Medulla oblongata (tissue), 1 donor: ENCODE measurements around the gene TSHZ2.

Source experiments
- DNase-seq: peaks from one replicate; pipeline ENCODE4 v3.0.0-alpha.2; 2015; ENCODE audit errors: extremely low spot score

Gene TSHZ2

DNA sequence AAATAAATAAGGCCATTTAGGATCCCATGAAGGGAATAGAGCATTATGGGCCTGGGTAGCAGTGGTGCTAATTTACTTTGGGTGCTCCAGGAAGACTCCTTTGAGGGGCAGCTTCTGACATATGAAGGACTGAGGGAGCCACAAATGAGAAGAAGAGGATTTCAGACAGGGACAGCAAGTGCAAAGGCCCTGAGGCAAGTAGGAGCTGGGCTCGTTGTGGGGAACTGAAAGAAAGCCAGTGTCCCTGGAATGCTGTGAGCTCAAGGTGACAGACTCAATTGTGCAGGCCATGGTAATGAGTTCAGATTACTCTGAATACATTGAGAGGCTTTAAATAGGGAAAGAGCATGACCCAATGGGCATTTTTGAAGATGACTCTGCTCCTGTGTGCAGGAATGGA is 307.6 kb downstream of the TSHZ2 start:
- no peak for DNase-seq

DNA sequence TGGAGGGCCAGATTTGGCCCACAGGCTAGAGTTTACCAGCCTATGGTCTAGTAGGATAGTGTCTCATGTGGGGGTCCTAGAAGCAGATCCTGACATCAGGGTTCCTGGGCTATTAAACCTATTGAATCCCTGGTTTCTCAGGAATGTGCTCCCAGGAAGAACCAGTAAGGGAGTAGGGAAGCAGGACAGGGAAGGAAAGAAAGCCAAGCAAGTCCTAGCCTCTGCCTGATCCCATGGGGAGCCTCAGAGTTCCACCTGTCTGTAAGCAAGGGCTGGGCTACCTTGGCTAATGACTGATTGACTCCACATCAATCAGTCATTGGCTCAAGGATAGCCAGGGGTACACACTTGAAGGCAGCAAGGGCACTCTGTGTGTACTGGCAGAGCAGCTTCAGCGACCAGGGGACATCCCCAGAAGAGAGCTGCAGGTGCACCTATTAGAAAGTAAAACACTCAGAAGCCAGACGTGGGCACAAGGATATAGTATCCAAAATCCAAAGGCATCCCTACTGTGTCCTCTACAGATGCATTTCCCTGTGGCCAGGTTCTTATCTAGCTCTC is 309.5 kb downstream of the TSHZ2 start:
- no peak for DNase-seq

DNA sequence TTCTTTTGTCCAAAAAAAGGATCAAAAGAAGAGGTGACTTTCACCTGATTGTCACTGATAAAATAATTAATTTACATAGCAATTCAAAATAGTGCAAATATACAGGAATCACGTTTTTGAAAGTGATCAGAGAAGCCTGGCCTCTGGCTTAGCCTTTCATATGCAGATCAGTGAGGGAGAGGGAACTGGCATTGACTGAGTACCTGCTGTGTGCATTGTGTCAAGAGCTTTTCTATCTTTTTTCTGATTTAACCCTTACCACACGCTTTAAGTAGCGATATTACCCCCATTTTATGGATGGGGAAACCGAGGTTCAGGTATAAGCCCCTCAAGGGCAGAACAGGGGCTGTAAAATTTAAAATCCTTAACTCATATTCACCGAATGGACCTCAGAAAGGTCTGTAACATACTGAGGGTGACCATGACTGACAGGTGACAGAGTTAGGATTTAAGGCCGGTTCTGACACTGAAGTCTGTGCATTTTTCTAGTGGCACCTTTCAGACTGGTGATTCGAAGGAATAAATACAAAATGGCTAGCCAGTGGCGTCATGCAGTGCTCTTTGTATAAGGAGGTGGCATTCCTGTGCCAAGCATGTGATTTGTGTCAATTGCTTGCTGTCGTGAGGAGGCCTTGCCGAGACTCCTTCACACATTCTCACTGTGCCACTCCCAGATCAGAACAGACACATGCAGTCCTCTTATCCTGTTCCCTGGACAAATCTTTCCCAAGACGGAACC is 310.2 kb downstream of the TSHZ2 start:
- no peak for DNase-seq

DNA sequence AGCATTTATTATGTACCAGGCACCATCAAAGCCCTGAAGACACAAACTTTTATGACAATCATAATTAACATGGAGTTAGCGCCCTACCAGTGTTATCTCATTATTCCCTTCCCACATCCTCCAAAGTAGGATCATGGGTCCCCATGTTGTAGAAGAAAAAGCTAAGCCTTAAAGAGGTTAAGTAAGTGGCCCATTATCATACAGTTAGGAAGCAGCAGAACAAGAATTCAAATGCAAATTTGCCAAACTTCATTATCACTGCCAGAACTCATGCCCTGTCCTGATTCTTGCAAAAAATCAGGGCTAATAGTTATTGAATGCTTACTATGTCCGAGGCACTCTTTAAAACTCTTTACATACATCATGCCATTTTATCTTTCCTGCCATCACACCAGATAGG is 310.9 kb downstream of the TSHZ2 start:
- DNase-seq: no peak

DNA sequence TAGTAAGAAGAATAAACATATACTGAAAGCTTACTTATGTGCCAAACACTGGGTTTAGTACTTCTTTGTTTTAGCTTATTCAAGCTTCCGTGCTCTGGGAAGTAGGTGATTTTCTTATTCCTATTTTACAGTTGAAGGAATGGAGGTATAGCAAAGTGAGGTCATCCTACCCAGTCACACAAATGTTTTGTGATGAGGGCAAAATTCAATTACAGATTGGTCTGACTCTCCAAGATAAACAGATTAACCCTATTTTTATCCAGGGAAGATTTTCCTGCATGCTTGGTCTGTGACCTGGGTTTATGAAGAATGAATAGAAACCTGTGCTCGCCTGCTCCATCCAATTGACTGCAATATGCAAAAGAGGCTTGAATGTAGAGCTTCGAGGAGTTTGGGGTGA is 311.4 kb downstream of the TSHZ2 start:
- DNase-seq: no peak

DNA sequence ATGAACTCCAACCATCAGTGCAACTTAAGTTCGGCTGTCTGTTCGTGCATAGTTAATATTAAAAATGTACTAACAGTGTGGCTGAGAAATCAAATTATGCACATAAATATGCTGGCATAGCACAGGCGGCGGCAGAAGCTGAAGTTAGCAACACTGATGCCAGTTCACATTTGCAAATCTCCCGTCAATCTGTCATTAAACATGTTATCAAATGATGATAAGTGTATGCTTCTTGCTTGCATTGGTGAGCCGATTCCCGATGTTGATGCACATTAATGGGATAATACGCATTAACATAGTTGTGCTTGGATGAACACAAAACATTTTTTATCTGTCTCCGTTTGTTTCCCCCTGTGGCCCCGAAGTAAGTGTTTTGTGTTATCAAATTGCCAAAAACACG is 312.1 kb downstream of the TSHZ2 start:
- DNase-seq: no peak

DNA sequence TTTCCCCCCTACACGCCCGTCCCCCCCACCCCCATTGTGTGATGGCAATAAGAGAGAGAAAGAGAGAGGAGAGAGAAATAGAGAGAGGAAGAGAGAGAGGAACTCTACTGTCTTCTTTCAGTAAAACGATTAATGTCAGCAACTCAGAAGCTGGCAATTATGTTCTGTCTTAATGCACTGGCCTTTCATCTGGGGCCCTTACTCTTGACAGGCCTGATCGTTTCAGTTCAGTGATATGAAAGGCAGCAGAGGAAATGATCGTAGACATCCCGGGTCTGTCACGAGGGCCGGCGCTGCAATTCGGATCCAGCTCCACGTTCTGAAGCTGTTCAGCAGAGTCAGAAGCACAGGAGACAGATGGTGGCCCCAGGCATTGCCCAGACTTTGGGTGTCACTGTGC is 312.5 kb downstream of the TSHZ2 start:
- DNase-seq: no peak

DNA sequence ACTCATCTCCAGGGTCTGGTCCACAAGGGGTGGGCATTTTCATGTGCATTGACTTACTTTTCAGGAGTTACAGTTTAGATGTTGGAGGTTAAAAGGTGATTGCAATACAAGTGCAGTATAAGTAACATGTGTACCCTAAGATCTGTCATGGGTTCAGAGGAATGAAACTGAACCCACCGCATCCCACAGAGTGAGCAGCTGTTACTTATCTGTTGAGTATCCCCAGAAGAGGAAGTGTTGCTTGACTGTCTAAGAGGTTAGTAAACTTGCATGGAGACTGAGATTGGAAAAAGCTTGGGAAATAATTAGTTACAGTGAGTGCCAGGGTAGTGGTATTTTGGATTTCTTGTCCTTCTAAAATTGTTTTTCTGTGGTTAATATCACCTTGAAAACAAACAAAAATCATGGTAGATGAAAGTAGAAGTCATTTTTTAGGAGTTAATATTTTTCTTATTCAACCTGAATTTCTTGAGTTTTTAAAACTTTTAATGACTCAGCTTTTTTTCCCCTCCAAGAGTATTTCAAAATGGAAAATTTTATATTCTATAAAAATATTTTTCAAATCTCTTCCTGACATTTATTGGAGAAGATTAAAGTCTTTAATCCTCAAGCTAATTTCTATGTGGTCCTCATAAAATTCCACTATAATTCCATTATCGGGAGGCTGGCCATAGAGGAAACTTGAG is 315.3 kb downstream of the TSHZ2 start:
- DNase-seq: no peak

DNA sequence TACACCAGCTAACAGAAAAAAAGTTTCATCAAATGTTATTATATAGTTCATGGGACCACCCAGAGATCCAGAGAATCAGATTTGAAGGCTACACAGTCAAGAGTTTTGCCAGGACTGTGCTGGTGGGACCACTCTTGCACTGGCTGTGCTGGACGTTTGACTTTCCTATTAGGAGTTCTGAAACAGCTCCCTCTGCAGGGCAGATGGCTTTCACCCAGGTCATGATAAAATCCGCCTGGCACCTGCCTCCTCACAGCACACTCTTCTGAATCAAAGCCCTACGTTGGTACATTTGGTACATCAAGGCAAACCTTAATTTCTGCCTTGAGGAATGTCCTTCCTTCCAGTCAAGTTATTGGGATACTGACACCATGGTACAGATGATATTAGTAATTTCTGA is 319.4 kb downstream of the TSHZ2 start:
- DNase-seq: no peak

DNA sequence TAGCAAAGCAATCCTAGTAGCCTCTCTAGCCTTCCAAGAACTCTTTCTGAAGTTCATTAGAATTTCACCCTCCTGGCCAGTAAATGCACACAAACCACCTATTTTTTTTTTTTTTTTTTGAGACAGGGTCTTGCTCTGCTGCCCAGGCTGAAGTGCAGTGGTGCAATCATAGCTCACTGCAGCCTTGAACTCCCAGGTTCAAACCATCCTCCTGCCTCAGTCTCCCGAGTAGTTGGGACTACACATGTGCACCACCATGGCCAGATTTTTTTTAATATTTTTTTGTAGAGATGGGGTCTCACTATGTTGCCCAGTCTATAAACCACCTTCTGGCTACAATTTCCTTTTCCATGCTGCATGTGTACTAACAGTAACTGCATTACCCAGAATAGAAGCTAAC is 320.2 kb downstream of the TSHZ2 start:
- DNase-seq: no peak

DNA sequence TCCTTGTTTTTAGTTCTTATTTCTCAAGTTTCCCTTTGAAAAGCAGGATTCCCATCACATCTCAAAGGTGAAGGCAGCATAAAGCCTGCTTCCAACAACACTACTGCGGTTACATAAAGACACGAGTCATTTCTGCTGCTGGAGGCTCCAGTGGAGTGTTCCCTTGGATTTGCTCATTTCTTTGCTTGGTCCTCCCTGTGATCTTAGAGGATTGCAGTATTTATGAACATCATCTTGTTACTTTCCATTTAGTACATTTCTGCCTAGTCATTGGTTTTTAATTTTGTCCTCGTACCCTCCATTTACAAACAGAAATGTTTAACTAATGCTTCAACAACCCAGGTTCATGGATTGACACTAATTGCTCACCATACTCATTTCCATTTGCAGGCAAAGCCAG is 322.6 kb downstream of the TSHZ2 start:
- DNase-seq: no peak

DNA sequence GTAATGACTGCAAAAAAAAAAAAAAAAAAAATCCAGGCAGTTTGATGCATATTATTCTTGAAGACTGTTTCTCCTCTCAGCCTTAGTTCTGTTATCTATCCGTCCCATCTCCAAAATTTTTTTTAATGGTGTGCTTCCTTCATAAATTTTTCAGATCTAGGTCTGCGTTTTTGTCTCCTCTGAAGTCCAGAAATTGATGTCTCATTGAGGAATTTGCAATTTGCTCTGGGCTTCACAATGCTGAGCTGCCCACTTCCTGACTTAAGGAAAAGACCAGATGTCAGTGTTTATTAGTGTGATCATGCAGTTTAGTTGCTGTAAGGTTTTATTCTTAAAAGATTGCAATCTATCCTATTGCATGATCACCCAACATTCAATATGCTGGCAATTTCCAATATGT is 323.9 kb downstream of the TSHZ2 start:
- no peak for DNase-seq

DNA sequence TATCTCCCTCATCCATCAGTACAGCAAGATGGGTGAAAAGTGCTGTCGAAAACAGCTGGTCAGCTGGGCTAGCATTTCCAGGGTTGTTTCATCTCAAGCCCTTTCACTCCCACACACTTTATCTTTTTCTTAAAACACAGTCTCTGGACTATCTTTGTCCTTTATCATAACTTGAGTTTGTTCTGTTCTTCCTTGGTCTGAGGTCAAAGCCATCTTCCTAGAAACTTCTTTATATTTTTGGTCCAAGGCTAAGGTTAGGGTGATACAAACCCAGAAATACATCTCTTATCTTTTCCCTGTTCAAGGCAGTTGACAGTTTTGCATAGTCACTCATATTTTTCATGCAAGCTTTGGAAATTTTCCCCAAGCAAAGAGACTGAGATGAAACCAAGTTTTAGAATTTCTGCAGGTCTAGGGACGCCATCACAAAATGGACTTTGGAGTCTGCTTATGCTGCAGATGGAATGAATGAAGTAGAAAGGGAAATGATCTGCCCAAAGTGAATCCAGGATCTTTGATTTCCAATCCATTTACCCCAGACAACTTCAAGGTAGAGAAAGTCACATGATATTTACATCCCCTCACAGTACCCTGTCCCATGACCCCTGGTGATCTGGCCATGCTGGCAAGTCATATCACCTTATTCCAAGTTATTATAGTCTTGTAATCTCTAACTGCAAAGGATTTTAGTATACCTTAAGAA is 324.4 kb downstream of the TSHZ2 start:
- DNase-seq: no peak

DNA sequence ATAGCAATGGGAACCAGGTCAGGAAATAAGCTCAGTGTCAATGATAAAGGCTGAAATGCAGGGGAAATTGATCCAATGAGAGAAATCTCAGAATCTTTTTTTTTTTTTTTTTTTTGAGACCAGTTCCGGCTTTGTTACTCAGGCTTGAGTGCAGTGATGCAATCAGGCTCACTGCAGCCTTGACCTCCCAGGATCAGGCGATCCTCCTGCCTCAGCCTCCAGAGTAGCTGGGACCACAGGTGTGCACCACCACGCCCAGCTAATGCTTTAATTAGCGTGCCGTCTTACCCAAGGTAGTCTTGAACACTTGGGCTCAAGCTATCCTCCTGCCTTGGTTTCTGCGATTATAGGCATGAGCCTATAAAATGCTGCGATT is 325.0 kb downstream of the TSHZ2 start:
- DNase-seq: no peak

DNA sequence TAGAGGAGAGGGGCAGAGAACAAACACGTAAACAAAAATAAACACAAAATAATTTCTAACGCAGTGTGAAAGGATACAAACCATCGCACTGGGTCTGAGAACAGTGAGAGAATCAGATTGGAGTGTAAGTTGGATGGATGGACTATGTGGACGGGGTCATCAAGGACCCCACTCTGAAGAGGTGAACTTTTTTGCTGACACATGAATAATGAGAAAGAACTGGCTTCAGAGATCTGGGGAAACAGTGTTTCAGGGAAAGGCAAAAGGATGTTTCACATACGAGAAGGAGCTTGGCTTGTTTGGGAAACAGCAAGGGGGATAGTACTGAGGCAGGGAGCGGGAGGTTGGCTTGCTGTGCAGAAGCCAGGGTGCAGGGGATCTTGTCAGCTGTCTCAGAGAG is 326.1 kb downstream of the TSHZ2 start:
- DNase-seq: no peak

DNA sequence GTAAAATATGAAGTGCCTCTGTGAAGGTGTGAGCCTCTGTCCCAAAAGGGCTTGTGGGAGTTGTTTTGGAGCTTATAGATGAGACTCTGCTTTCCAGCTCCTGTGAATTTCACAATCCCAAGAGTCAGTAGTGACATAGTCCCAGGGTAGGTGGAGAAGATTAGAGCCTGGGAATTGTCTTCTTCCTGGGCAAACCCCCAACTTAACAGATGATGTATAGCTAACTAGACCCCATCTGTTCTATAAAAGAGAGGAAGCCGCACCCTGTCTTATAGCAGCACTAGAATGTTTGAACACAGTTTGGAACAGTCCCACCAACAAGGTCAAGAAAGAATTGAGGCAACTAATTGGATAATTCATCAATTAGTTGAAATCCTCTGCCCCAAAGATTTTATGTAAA is 326.8 kb downstream of the TSHZ2 start:
- DNase-seq: no peak

DNA sequence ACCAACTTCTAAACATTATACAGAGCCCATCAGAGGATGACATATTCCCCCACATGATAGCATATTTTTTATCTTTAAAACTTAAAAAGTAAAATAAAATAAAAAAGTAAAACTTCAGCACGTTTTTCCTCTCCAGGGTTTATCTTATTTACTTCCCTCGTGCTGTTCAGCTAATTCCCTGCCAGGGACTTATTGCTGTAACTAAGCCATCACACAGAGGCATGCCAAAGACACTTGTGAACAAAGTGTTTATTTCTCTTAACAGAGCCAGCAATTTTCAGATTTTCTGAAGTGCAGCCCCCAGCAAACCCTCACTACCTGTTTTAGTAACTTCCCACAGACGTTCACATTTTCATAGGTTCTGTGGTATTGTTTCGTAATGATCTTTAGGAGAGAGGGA is 327.7 kb downstream of the TSHZ2 start:
- no peak for DNase-seq

DNA sequence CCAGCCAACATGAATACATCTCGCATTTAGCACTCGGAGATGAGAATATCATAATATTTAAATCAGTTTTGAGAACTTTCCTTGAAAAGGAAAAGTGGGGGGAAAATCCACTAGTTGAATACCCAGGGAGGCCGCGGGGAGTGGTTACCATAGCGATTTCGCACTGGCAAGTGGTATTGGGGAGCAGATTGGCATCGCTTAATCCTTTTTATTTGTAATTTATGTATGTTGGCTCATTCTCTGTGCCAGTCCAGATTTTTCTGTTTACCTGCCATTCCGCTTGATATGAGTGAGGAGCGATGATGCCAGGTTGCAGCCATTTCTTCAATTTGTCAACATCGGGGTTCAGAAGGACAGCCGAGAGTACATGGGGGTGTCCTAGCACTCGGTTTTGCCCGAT is 329.7 kb downstream of the TSHZ2 start:
- DNase-seq: no peak

DNA sequence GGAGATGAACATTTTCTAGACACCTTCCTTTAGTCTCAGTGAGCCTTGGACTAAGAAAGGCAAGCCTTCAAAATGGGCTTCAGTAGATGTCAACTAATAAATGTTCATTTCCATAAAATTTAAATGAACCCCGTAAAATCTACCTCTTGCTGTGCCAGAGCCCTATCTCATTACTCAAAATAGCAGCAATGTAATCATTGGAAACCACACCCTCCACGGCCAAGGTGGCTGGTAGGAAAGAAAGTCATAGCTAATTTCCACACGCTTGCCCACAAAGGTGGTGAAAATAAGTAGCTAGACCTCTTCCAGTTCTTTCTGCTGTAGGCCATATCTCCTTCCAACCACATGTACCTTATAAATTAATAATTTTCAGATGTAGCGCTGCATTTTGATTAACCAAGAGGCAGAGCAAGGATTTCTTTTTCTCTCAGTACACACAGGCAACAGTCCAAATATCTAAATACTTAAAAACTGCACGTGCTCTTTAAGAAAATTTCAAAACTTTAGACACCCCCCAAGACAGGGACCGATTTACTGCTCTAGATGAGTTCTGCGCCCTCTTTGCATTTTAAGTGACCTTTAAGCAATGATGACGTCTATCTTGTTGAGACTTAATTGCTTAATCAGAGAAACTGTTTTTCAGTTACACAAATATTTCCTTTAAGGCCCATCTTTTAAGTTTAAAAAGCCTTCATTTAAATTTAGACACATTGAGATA is 330.7 kb downstream of the TSHZ2 start:
- DNase-seq: no peak

DNA sequence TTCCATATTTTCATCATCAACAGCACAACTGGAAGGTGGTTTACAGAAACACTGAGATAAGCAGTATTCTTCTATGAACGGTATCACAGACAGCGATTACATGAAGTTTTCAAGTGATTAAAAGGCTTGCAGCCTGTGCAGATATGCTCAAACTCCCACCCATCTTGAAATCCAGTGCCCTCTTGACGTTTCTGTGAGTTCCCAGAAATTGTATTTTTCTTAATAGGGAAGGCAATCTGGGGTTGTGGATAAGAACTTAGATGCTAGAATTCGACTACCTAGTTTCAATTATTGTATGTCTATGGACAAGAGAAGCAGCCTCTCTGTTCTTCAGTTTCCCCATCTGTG is 331.2 kb downstream of the TSHZ2 start:
- DNase-seq: no peak

DNA sequence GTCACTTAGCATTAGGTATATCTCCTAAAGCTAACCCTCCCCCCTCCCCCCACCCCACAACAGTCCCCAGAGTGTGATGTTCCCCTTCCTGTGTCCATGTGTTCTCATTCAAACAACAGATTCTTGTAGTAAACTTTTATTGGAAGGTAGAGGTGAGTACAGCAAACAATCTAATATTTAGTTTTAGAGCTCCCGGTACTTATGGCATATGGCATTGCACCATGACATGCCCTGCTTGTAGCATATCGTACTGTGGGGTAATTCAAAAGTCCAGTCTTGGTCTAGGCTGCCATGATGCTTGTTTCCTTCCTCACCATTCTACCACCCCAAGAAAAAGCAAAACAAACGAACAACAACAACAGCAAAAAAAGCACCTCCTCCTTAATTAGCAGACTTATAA is 332.0 kb downstream of the TSHZ2 start:
- no peak for DNase-seq

DNA sequence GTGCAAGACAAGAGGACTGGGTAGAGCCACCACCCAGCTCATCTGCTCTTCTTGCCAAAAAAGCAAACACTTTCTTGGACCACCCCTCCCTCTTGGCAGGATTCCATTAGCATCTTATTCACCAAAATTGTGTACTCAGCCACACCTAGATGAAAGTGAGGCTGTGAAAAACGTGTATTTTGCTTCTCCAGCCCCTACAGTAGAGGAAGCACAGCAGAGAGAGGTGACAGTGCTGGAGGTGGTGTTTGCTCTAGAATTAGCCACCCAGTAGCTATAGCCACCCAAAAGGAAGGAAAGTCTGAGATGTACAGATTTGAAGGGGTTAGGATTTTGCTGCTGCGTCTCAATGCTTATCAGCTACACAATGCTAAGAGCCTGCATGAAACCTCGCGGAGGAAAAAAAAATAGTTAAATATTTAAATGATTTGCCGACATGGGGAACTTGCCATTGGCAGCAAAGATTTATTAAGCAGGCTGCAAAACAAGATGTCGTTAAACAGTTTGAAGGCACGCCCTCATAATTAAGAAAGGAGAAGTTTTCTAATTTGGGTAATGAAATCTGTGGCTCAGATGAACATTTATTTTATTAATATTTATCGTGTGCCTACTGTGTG is 334.1 kb downstream of the TSHZ2 start:
- no peak for DNase-seq
